Right atrium auricular region (tissue), 2 donors: ENCODE data around the gene NUTM2E. TPM values are rescaled to one million over a fixed set of nuclear protein-coding genes. Genes with fewer than 3 reads are reported as not detected.
"Not testable (repeated sequence)": the region's sequence is repeated elsewhere in the genome, so short reads cannot be mapped to it uniquely, and the experiment has no call there.

Experiments
- DNase-seq: peaks from one replicate; pipeline ENCODE4 v3.0.0-alpha.2; 2019; ENCODE audit warnings: low spot score
- H3K27ac ChIP-seq, 2 donors: fragments of 200-600 bp; sonication (generic); 1 replicate in 1 of 2; 2 replicates in 1 of 2; pipeline ENCODE4 v1.5.1; 2016 to 2019
- H3K27me3 ChIP-seq, 2 donors: fragments of 200-600 bp; sonication (generic); one replicate each; pipeline versions ENCODE4 v1.5.1 to v1.6.0; 2017 to 2019
- H3K36me3 ChIP-seq: fragments of 200-600 bp; sonication (generic); one replicate; pipeline ENCODE4 v1.5.1; 2016
- H3K4me1 ChIP-seq, 2 donors: fragments of 200-600 bp; sonication (generic); one replicate each; pipeline versions ENCODE4 v1.5.1 to v1.6.0; 2017 to 2019
- H3K4me3 ChIP-seq, 2 donors: fragments of 200-600 bp; sonication (generic); 1 replicate in 1 of 2; 2 replicates in 1 of 2; pipeline ENCODE4 v1.5.1; 2017 to 2019; ENCODE audit warnings: mild to moderate bottlenecking in 1 of 2, moderate library complexity in 1 of 2
- H3K9me3 ChIP-seq, 2 donors: fragments of 200-600 bp; sonication (generic); one replicate each; pipeline ENCODE4 v1.5.1; 2019
- total RNA-seq, 2 donors: library from RNA; depleted of rRNA; stranded (reverse); fragments of >200 nt; gene quantifications; one replicate each; pipeline ENCODE4 v1.1.0, GENCODE V29; 2016
- TF ChIP-seq, protein P1 (sequence below), 2 donors: fragments of 200-600 bp; sonication (generic); IDR thresholded peaks; one replicate each; pipeline ENCODE4 v1.5.1; 2019; ENCODE audit warnings: antibody characterized with exemption in 2 of 2

Gene NUTM2E, protein sequence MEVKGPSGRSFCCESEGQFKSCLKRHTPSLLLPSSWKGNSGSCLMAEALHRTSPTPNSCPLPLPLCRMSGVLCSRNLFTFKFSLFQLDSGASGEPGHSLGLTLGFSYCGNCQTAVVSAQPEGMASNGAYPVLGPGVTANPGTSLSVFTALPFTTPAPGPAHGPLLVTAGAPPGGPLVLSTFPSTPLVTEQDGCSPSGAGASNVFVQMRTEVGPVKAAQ (N-terminal part only)
- not detected for total RNA-seq

DNA sequence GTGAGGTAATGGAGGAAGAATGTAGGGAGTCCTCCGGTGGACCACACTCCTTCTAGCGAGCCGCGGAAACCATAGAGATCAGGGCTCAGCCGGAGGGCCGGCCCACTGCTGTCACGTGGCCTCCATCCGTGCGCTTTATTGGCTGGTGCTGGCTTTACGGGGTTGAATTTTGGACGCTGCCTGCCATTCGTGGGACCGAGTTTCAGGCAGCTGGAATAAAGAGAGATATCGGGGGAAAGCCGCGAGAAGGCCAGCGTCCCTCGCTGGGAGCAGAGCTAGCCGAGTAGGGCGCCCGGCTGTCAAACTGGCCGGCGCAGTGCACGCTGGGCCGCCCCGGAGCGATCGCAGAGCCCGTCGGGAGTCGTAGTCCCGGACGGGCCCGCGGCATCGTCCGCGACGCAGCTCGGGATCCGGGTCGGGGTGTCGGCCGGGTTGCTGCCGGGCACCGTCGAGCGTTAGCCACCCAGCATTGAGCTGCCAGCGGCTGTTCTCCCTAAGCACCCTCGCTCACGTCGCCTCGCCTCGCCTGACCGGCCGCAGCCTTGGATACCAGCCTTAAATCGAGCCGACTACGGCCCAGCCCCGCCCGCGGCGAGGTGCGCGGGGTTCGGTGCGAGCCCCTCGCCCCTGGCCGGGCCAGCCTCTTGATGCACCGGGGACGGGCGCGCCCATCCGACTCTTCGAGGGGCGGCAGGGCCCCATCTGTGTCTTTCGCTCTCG is at the start of gene NUTM2E:
TSS of gene NUTM2E (plus strand) at position 244 of the 720 bp plus-strand sequence. CDS start 15,002 bp downstream, outside the sequence.
- H3K27me3 ChIP-seq, H3K4me1 ChIP-seq, H3K9me3 ChIP-seq, H3K36me3 ChIP-seq: not testable (repeated sequence)
- peak; percentile 86 for DNase-seq
- peak within 1 kb of the TSS; percentile 82 to 91 for H3K27ac ChIP-seq
- H3K4me3 ChIP-seq, result peak within 1 kb of the TSS; percentile 58 to 67

DNA sequence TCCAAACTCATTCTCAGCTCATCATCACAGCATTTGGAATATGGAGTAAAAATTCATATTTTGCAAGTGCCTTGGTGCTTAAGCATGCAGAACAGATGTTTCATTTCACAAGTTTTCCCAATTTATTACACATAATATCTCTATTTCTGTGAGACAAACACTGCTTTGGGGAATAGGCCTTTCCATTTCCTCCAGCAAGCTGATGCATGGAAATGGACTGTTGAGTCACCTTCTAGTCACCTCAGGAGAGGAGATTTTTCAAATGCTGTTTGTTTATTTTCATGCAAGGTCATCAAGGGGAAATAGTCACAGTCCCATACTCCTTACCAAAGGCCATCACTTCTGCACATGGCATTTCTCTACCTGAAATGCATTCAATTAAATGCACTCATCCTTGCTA is 48.5 kb upstream of the NUTM2E start:
- H3K9me3 ChIP-seq, DNase-seq, H3K4me3 ChIP-seq, H3K27ac ChIP-seq, H3K27me3 ChIP-seq, H3K4me1 ChIP-seq, H3K36me3 ChIP-seq: not testable (repeated sequence)

DNA sequence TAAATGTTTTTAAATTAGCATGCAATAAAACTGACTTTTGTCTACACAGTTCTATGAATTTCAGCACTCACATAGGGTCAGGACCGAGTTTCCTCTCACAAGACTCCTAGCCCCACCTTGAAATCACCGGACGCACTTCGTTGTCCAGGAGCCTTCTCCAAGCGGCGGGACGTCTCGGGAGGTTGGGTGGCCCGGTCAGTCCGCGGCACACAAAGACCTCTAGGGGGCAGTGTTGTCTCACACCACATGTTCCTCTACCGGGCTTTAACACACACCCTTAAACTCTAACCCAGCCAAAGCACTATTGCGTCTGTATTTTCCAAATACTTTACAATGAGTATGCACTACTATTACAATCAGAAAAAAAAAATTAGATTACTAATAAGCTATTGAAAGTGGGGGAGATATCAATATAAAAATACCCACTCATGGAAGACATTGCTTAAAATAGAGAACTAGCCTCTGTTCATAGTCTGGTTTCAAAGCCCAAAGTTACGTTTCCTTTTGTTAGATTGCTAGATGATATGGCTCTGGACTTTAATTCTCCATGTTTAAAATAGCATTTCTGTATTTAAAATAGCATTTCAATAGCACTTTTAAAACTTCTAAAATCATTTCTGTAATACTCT is 47.1 kb upstream of the NUTM2E start:
- not testable (repeated sequence) for H3K27ac ChIP-seq, H3K9me3 ChIP-seq, H3K36me3 ChIP-seq, H3K27me3 ChIP-seq, H3K4me1 ChIP-seq, H3K4me3 ChIP-seq
- peak; percentile 80 for DNase-seq
- TF ChIP-seq, protein P1, sequence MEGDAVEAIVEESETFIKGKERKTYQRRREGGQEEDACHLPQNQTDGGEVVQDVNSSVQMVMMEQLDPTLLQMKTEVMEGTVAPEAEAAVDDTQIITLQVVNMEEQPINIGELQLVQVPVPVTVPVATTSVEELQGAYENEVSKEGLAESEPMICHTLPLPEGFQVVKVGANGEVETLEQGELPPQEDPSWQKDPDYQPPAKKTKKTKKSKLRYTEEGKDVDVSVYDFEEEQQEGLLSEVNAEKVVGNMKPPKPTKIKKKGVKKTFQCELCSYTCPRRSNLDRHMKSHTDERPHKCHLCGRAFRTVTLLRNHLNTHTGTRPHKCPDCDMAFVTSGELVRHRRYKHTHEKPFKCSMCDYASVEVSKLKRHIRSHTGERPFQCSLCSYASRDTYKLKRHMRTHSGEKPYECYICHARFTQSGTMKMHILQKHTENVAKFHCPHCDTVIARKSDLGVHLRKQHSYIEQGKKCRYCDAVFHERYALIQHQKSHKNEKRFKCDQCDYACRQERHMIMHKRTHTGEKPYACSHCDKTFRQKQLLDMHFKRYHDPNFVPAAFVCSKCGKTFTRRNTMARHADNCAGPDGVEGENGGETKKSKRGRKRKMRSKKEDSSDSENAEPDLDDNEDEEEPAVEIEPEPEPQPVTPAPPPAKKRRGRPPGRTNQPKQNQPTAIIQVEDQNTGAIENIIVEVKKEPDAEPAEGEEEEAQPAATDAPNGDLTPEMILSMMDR (IDR thresholded peaks at IDR 0.05), result peak; percentile 51 to 62

DNA sequence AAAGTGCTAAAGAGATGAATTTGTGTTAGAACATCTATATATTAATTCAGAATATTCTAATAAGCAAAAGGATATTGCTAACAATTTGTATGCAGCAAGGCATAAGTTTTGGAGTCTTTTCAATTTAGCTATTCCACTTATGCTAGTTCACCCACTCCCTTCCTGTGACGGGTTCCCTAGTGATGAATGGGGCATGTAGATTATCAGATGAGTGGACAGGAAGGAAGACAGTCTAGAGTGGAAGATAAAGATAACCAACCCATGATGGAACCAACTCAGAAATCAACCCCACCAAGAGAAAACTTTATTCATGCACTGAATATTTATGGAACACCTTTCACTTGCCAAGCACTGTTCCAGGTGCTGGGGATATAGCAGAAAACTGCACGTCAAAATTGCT is 46.5 kb upstream of the NUTM2E start:
- H3K4me3 ChIP-seq, H3K27me3 ChIP-seq, H3K36me3 ChIP-seq, H3K9me3 ChIP-seq, DNase-seq, H3K27ac ChIP-seq, H3K4me1 ChIP-seq: not testable (repeated sequence)

DNA sequence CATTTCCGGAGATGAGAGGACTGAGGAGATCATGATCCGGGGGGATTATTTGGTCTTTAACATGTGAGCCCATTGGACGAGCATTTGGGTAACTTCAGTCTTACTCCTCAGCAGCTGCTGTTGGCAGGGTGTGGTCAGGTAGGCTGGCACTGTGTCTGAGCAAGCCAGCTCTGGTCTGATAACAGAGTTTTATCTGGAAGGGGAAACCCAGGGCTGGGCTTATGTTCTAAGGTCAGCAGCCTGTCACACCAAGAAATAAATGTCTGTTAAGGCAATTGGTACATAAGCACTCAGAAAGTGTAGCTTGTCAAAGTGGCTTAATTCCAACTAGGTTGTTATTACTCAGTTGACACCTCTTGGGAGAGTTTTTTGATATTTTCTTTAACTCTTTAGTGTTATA is 45.0 kb upstream of the NUTM2E start:
- not testable (repeated sequence) for H3K4me3 ChIP-seq, DNase-seq, H3K27me3 ChIP-seq, H3K27ac ChIP-seq, H3K36me3 ChIP-seq, H3K4me1 ChIP-seq, H3K9me3 ChIP-seq

DNA sequence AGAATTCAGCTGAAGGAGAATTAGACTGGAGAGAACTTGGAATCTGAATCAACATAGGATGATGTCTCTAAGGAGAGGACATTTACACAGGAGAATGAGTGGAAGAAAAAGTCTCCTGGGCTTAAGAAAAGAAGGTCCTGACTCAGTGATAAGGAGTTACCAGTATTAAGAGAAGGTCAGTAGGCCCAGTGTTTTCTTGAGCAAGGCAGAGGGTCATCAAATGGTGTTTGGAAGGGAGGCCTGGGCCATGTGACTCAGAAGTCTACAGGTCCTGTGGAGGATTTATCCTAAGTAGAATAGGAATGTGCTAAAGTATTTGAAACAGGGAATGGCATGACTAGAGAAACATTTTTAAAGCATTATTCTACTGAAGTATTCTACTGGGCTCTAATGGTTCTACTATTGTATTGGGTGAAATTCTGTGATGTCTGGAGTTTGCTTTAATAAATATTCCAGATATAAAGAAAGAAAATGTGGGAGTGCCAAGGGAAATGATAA is 39.0 kb upstream of the NUTM2E start:
- H3K36me3 ChIP-seq, H3K27ac ChIP-seq, H3K4me1 ChIP-seq, H3K4me3 ChIP-seq, H3K27me3 ChIP-seq, DNase-seq, H3K9me3 ChIP-seq: not testable (repeated sequence)

DNA sequence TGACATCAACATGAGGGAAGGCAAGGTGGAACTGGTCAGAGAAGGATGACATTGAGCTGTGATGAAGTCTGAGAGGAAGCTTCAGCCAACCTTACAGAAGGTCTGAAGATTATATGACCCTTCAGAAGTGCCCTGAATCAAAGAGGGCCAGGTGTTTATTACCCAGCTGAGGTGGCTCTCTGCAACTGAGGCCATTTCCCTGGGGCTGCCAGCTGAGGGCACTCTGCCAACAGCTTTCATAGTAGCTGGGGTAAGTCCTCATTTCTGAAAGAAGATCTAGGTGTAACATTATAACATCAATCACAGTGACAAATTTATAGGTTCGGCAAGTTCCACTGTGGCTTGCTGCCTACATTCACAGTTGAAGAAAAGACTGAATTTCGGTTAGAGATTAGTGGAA is 37.2 kb upstream of the NUTM2E start:
- not testable (repeated sequence) for DNase-seq, H3K9me3 ChIP-seq, H3K36me3 ChIP-seq, H3K27ac ChIP-seq, H3K4me3 ChIP-seq, H3K4me1 ChIP-seq, H3K27me3 ChIP-seq

DNA sequence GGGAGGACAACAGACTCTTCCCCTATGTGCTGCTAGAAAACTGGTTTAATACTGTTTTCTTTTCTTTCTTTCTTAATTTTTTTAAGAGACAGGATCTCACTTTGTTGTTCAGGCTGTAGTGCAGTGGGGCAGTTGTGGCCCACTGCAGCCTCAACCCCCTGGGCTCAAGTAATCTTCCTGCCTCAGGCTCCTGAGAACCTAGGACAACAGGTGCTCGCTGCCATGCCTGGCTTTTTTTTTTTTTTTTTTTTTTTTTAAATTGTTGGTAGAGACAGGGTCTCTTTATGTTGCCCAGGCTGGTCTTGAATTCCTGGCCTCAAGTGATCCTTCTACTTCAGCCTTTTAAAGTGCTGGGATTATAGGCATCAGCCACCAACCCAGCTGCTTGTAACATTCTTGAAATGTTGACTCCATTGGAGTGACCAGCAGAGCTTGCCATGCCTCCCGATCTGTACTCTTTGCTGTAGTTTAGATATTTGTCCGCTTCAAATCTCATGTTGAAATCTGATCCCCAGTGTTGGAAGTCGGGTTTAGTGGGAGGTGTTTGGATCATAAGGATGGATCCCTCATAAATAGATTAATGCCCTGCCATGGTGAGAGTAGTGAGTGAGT is 34.5 kb upstream of the NUTM2E start:
- not testable (repeated sequence) for H3K27ac ChIP-seq, H3K27me3 ChIP-seq, H3K9me3 ChIP-seq, H3K4me3 ChIP-seq, H3K4me1 ChIP-seq, H3K36me3 ChIP-seq, DNase-seq

DNA sequence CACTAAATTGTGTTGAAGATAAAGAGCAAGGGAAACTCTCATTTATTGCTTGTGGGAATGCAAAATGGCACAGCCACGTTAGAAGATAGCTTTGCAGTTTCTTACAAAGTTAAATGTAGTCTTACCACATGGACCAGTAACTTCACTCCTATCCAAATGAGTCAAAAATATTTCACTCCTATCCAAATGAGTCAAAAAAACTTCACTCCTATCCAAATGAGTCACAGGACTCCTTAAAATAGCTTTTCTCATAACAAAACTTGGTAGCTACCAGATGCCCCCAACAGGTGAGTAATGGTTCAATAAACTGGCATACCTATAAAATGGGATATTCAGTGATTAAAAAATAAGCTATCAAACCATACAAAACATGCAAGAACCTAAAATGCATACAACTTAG is 27.2 kb upstream of the NUTM2E start:
- not testable (repeated sequence) for H3K9me3 ChIP-seq, DNase-seq, H3K36me3 ChIP-seq, H3K4me3 ChIP-seq, H3K27ac ChIP-seq, H3K27me3 ChIP-seq, H3K4me1 ChIP-seq

DNA sequence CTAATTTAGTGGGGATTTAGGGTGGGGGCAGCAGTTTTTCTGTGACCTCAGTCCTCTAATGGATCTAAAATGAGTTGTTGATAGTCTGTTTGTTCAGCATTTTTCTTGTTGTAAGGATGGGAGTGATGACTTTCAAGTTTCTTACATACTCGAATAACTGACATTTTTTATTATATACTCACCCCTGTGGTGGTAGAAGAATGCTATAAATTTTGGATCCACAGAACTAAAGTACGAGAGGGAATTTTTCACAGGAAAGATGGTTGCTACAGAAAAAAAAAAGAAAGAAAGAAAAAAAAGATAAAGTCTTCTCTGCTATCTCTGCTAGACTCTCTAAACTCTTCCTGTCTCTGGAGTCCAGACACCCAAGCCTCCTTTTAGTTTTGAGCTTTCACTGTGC is 20.7 kb upstream of the NUTM2E start:
- H3K27me3 ChIP-seq, H3K36me3 ChIP-seq, H3K4me1 ChIP-seq, H3K4me3 ChIP-seq, H3K9me3 ChIP-seq, DNase-seq, H3K27ac ChIP-seq: not testable (repeated sequence)

DNA sequence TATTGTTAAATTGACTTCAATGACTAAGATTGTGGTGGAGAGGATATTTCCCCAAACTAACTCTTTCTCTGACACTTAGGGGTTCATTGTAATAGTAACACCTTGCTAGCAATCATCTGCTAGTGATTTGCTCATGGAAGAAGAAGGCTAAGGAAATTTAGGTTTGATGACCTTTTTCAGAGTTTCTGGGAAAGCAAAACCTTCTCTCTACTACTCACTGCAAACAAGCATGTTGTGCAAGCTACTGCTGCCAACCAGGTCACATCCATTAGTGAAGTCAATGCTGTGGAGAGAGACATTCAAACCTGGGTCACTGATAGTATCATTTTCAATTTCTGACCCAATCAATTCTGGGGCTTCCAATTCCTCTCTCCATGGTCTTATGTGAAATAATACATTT is 14.6 kb upstream of the NUTM2E start:
- H3K4me3 ChIP-seq, H3K36me3 ChIP-seq, H3K4me1 ChIP-seq, H3K27me3 ChIP-seq, H3K27ac ChIP-seq, DNase-seq, H3K9me3 ChIP-seq: not testable (repeated sequence)

DNA sequence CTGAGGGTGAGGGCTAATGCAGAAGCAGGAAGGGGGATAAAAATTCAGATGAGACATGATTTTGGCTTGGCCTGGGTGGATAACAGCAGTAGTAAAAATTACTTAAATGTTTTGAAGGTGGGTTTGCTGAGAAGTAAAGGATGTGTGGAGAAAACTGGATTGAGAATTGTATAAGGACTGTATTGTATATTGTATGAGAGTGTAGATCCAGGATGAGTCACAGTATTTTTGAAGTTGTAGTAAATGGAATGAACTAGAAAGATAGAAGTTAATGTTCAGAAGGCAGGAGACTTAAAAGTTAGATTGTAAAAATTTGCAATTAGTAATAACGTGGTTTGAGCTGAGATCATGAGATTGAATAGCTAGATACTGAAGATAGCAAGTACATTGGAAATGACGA is 10.2 kb upstream of the NUTM2E start:
- not testable (repeated sequence) for H3K4me1 ChIP-seq, DNase-seq, H3K27me3 ChIP-seq, H3K9me3 ChIP-seq, H3K27ac ChIP-seq, H3K36me3 ChIP-seq, H3K4me3 ChIP-seq

DNA sequence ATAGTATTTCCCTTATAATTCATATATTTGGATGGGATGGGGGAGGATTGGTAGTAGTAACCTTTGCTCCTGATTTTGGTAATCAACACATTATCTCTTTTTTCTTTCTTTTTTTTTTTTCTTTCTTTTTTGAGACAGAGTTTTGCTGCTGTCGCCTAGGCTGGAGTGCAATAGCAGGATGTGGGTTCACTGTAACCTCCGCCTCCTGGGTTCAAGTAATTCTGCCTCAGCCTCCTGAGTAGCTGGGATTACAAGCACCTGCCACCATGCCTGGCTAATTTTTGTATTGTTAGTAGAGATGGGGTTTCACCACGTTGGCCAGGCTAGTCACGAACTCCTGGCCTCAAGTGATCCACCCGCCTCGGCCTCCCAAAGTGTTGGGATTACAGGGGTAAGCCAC is 3.2 kb upstream of the NUTM2E start:
- H3K27ac ChIP-seq, DNase-seq, H3K27me3 ChIP-seq, H3K4me1 ChIP-seq, H3K9me3 ChIP-seq, H3K36me3 ChIP-seq, H3K4me3 ChIP-seq: not testable (repeated sequence)
